ENCODE measurements around the gene TMIGD1.
"Not testable (repeated sequence)": the region's sequence is repeated elsewhere in the genome, so short reads cannot be mapped to it uniquely, and the experiment has no call there.

Gene TMIGD1

DNA sequence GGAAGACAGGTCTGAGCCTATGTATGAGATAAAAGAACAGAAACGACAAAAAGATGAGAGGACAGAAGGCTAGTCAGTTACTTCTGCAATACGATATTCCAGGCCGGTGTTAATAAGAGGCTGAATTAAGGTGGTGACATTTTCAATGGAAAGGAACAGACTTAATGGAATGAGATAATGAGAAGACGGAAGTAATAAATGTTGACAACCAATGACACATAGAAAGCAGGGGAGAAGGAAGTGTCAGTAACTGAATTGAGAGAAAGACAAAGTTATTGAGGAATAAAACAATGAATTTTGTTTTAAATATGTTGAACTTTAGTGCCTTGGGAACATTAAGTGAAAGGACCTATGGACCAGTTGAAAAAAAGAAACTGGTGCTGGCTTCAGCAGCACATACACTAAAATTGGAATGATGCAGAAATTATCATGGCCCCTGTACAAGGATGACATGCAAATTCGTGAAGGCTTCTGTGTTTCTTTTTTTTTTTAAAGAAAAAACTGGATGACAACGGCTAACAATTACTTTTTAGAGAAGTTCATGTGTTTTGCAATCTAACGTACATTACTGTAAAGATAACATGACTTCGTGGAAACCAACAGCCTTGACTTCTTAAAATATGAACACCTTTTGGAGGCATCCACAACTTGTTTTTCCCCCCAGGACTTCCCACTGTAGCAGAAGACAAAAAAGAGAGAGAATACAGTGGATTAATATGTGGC, 26.4 kb upstream of the TMIGD1 start:
- Histone ChIP-seq H3K27me3 (ENCODE audit: control insufficient read depth in 5 of 5, insufficient read depth in 4 of 5, low read length in 5 of 5) (no peaks in the 10 kb centered on the region), H3K9me3 (ENCODE audit: control insufficient read depth in 5 of 5, low read length in 5 of 5) (peaks cover 0 to 7% (median 4%) of the 10 kb centered on the region in 5 donors), H3K4me1 (ENCODE audit: control insufficient read depth in 5 of 5, insufficient read depth in 5 of 5, low read length in 5 of 5) (no peaks in the 10 kb centered on the region), H3K27ac (ENCODE audit: low read depth, low read length) (no peak overlapping the region), H3K36me3 (ENCODE audit: control insufficient read depth in 5 of 5, insufficient read depth in 5 of 5, low read length in 5 of 5) (no peaks in the 10 kb centered on the region), H3K9ac (ENCODE audit: low read length in 5 of 5) (no peak overlapping the region), H3K4me3 (ENCODE audit: low read depth in 1 of 5, low read length in 5 of 5) (no peak overlapping the region)

- H3K27ac ChIP-seq (ENCODE audit: low read depth, low read length): no peak overlapping the region
- no peak overlapping the region for H3K9ac ChIP-seq (ENCODE audit: low read length in 5 of 5)
- no peak overlapping the region for H3K4me3 ChIP-seq (ENCODE audit: low read depth in 1 of 5, low read length in 5 of 5)
- no peaks in the 10 kb centered on the region for H3K27me3 ChIP-seq (ENCODE audit: control insufficient read depth in 5 of 5, insufficient read depth in 4 of 5, low read length in 5 of 5)
- H3K9me3 ChIP-seq (ENCODE audit: control insufficient read depth in 5 of 5, low read length in 5 of 5): peaks cover 0 to 7% (median 4%) of the 10 kb centered on the region in 5 donors
- H3K36me3 ChIP-seq (ENCODE audit: control insufficient read depth in 5 of 5, insufficient read depth in 5 of 5, low read length in 5 of 5): no peaks in the 10 kb centered on the region
- H3K4me1 ChIP-seq (ENCODE audit: control insufficient read depth in 5 of 5, insufficient read depth in 5 of 5, low read length in 5 of 5): no peaks in the 10 kb centered on the region
Observed at GRCh38 chr17:30358055-30358760, 24.4 kb upstream of the TMIGD1 start.

DNA sequence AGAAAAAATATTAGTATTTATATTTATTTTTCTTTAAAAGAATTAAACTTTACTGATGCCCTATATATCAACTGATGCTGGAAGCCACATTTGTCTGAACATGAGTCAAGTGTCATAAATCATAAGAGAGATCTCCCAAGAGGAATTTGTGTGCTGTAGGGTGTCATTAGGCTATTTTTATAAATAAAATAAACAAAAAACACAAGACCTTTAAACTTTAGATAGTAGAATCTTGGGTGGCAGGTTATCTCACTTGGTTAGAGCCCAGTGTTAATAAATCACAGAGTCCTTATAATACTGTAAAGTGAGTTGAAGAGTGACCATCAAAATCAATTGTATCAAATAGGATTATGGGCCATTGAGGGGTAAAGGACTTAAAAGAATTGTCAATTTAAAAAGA, 23.6 kb upstream of the TMIGD1 start:
- no peak overlapping the region for H3K9ac ChIP-seq (ENCODE audit: low read length in 5 of 5)
- no peaks in the 10 kb centered on the region for H3K27me3 ChIP-seq (ENCODE audit: control insufficient read depth in 5 of 5, insufficient read depth in 4 of 5, low read length in 5 of 5)
- no peaks in the 10 kb centered on the region for H3K36me3 ChIP-seq (ENCODE audit: control insufficient read depth in 5 of 5, insufficient read depth in 5 of 5, low read length in 5 of 5)
- H3K4me3 ChIP-seq (ENCODE audit: low read depth in 1 of 5, low read length in 5 of 5): no peak overlapping the region
- H3K9me3 ChIP-seq (ENCODE audit: control insufficient read depth in 5 of 5, low read length in 5 of 5): peaks cover 0 to 6% (median 2%) of the 10 kb centered on the region in 5 donors
- H3K4me1 ChIP-seq (ENCODE audit: control insufficient read depth in 5 of 5, insufficient read depth in 5 of 5, low read length in 5 of 5): no peaks in the 10 kb centered on the region
- no peak overlapping the region for H3K27ac ChIP-seq (ENCODE audit: low read depth, low read length)

DNA sequence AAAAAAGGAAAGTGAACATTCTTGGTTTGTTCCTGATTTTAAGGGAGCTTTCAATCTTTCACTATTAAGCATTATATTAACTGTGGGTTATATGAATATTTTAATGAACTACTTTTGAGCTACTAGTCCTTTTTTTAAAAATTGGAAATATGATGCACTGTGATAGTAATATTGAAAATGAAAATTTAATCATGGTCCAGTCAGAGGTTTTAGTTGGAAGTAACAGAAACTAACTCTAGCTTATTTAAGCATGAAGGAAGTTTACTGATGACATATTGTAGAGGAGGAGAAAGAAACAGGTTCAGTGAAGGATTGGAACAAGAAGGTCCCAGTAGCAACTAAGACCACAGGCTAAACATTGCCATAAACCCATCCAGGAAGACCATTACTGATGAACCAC, 20.8 kb upstream of the TMIGD1 start:
- Histone ChIP-seq H3K9ac (ENCODE audit: low read length in 5 of 5) (no peak overlapping the region), H3K9me3 (ENCODE audit: control insufficient read depth in 5 of 5, low read length in 5 of 5) (no peaks in the 10 kb centered on the region), H3K27me3 (ENCODE audit: control insufficient read depth in 5 of 5, insufficient read depth in 4 of 5, low read length in 5 of 5) (no peaks in the 10 kb centered on the region), H3K4me3 (ENCODE audit: low read depth in 1 of 5, low read length in 5 of 5) (no peak overlapping the region), H3K36me3 (ENCODE audit: control insufficient read depth in 5 of 5, insufficient read depth in 5 of 5, low read length in 5 of 5) (no peaks in the 10 kb centered on the region), H3K27ac (ENCODE audit: low read depth, low read length) (no peak overlapping the region), H3K4me1 (ENCODE audit: control insufficient read depth in 5 of 5, insufficient read depth in 5 of 5, low read length in 5 of 5) (no peaks in the 10 kb centered on the region)

GRCh38 chr17:30352240-30352814, 18.5 kb upstream of the TMIGD1 start:
- Histone ChIP-seq H3K36me3 (ENCODE audit: control insufficient read depth in 5 of 5, insufficient read depth in 5 of 5, low read length in 5 of 5) (no peaks in the 10 kb centered on the region), H3K27ac (ENCODE audit: low read depth, low read length) (no peak overlapping the region), H3K9ac (ENCODE audit: low read length in 5 of 5) (no peak overlapping the region), H3K9me3 (ENCODE audit: control insufficient read depth in 5 of 5, low read length in 5 of 5) (no peaks in the 10 kb centered on the region), H3K27me3 (ENCODE audit: control insufficient read depth in 5 of 5, insufficient read depth in 4 of 5, low read length in 5 of 5) (no peaks in the 10 kb centered on the region), H3K4me1 (ENCODE audit: control insufficient read depth in 5 of 5, insufficient read depth in 5 of 5, low read length in 5 of 5) (peaks cover 0 to 4% (median 0%) of the 10 kb centered on the region in 5 donors), H3K4me3 (ENCODE audit: low read depth in 1 of 5, low read length in 5 of 5) (no peak overlapping the region)

DNA sequence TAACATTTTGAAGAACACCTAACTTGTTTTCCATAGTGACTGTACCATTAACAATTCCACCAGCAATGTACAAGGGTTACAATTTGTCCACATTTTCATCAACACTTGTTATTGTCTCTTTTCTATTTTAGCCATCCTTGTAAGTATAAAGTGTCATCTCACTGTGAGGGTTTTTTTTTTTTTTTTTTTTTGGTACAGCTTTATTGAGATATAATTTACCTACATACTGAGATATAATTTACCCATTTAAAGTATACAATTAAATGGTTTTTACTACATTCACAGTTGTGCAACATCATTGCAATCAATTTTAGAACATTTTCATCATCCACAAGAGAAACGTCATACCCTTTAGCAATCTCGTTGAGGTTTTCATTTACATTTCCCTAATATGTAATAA, 17.9 kb upstream of the TMIGD1 start:
- no peak overlapping the region for H3K4me3 ChIP-seq (ENCODE audit: low read depth in 1 of 5, low read length in 5 of 5)
- H3K27ac ChIP-seq (ENCODE audit: low read depth, low read length): no peak overlapping the region
- no peak overlapping the region for H3K9ac ChIP-seq (ENCODE audit: low read length in 5 of 5)

DNA sequence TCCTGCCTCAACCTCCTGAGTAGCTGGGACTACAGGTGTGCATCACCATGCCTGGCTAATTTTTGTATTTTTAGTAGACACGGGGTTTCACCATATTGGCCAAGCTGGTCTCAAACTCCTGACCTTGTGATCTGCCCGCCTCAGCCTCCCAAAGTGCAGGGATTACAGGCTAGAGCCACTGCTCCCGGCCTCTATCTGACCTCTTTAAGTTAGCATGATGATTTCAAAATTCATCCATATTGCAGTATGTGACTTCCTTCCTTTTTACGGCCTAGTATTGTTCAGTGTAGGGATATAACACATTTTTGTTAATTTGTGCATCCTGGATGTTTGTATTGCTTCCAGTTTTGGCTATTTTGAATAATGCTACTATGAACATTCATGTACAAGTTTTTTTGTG, 17.4 kb upstream of the TMIGD1 start:
- H3K27ac ChIP-seq (ENCODE audit: low read depth, low read length); H3K4me3 ChIP-seq (ENCODE audit: low read depth in 1 of 5, low read length in 5 of 5); H3K9ac ChIP-seq (ENCODE audit: low read length in 5 of 5); H3K36me3 ChIP-seq (ENCODE audit: control insufficient read depth in 5 of 5, insufficient read depth in 5 of 5, low read length in 5 of 5); H3K9me3 ChIP-seq (ENCODE audit: control insufficient read depth in 5 of 5, low read length in 5 of 5); H3K27me3 ChIP-seq (ENCODE audit: control insufficient read depth in 5 of 5, insufficient read depth in 4 of 5, low read length in 5 of 5): not testable (repeated sequence)
- H3K4me1 ChIP-seq (ENCODE audit: control insufficient read depth in 5 of 5, insufficient read depth in 5 of 5, low read length in 5 of 5): peaks cover 0 to 14% (median 0%) of the 10 kb centered on the region in 5 donors

More for the DNA sequence above, 17.9 kb upstream of the TMIGD1 start:
- peaks cover 0 to 10% (median 0%) of the 10 kb centered on the region in 5 donors for H3K4me1 ChIP-seq (ENCODE audit: control insufficient read depth in 5 of 5, insufficient read depth in 5 of 5, low read length in 5 of 5)
- no peaks in the 10 kb centered on the region for H3K36me3 ChIP-seq (ENCODE audit: control insufficient read depth in 5 of 5, insufficient read depth in 5 of 5, low read length in 5 of 5)
- no peaks in the 10 kb centered on the region for H3K9me3 ChIP-seq (ENCODE audit: control insufficient read depth in 5 of 5, low read length in 5 of 5)
- no peaks in the 10 kb centered on the region for H3K27me3 ChIP-seq (ENCODE audit: control insufficient read depth in 5 of 5, insufficient read depth in 4 of 5, low read length in 5 of 5)

DNA sequence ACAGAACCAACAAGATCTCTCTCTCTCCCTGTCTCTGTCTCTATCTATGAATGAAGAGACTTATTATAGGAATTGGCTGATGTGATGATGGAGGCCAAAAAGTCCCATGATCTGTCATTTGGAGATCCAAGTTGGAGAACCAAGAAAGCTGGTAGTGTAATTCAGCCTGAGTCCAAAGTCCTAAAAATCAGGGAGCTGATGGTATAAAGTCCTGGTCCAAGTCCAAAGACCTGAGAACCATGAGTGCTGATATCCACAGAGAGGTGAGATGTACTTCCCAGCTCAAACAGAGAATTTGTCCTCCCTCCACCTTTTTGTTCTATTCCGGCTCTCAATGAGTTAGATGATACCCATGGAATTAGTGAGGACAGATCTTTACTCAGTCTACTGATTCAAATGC, 15.4 kb upstream of the TMIGD1 start:
- H3K4me3 ChIP-seq (ENCODE audit: low read depth in 1 of 5, low read length in 5 of 5): no peak overlapping the region
- H3K9ac ChIP-seq (ENCODE audit: low read length in 5 of 5): no peak overlapping the region
- H3K27ac ChIP-seq (ENCODE audit: low read depth, low read length): no peak overlapping the region
- H3K9me3 ChIP-seq (ENCODE audit: control insufficient read depth in 5 of 5, low read length in 5 of 5): no peaks in the 10 kb centered on the region
- H3K27me3 ChIP-seq (ENCODE audit: control insufficient read depth in 5 of 5, insufficient read depth in 4 of 5, low read length in 5 of 5): no peaks in the 10 kb centered on the region
- peaks cover 0 to 33% (median 14%) of the 10 kb centered on the region in 5 donors for H3K4me1 ChIP-seq (ENCODE audit: control insufficient read depth in 5 of 5, insufficient read depth in 5 of 5, low read length in 5 of 5)
- H3K36me3 ChIP-seq (ENCODE audit: control insufficient read depth in 5 of 5, insufficient read depth in 5 of 5, low read length in 5 of 5): no peaks in the 10 kb centered on the region

GRCh38 chr17:30347488-30347887, 13.6 kb upstream of the TMIGD1 start:
- Histone ChIP-seq H3K27ac (ENCODE audit: low read depth, low read length) (peak overlapping the region; percentile 66), H3K36me3 (ENCODE audit: control insufficient read depth in 5 of 5, insufficient read depth in 5 of 5, low read length in 5 of 5) (no peaks in the 10 kb centered on the region), H3K9ac (ENCODE audit: low read length in 5 of 5) (no peak overlapping the region), H3K4me1 (ENCODE audit: control insufficient read depth in 5 of 5, insufficient read depth in 5 of 5, low read length in 5 of 5) (peaks cover 2 to 46% (median 23%) of the 10 kb centered on the region in 5 donors), H3K4me3 (ENCODE audit: low read depth in 1 of 5, low read length in 5 of 5) (no peak overlapping the region), H3K9me3 (ENCODE audit: control insufficient read depth in 5 of 5, low read length in 5 of 5) (no peaks in the 10 kb centered on the region), H3K27me3 (ENCODE audit: control insufficient read depth in 5 of 5, insufficient read depth in 4 of 5, low read length in 5 of 5) (no peaks in the 10 kb centered on the region)

GRCh38 chr17:30346221-30346795, 12.5 kb upstream of the TMIGD1 start:
- no peaks in the 10 kb centered on the region for H3K9me3 ChIP-seq (ENCODE audit: control insufficient read depth in 5 of 5, low read length in 5 of 5)
- no peaks in the 10 kb centered on the region for H3K36me3 ChIP-seq (ENCODE audit: control insufficient read depth in 5 of 5, insufficient read depth in 5 of 5, low read length in 5 of 5)
- no peaks in the 10 kb centered on the region for H3K27me3 ChIP-seq (ENCODE audit: control insufficient read depth in 5 of 5, insufficient read depth in 4 of 5, low read length in 5 of 5)
- peak overlapping the region; percentile 66 for H3K27ac ChIP-seq (ENCODE audit: low read depth, low read length)
- no peak overlapping the region for H3K9ac ChIP-seq (ENCODE audit: low read length in 5 of 5)
- H3K4me1 ChIP-seq (ENCODE audit: control insufficient read depth in 5 of 5, insufficient read depth in 5 of 5, low read length in 5 of 5): peaks cover 2 to 57% (median 23%) of the 10 kb centered on the region in 5 donors
- no peak overlapping the region for H3K4me3 ChIP-seq (ENCODE audit: low read depth in 1 of 5, low read length in 5 of 5)
